ENCODE data around the gene DLL4.

- TF ChIP-seq CTCF (IDR thresholded peaks at IDR 0.05) (no peak), POLR2A (IDR thresholded peaks at IDR 0.05) (no peak)
These were observed 6.5 kb upstream of the DLL4 start for GRCh38 chr15:40922608-40923005.

Measured in breast epithelium (tissue), 3 donors.